GM12878 (cell line): ENCODE results near the gene FHOD3. TPM values are rescaled to one million over a fixed set of nuclear protein-coding genes. Genes with fewer than 3 reads are reported as not detected.

Experiments
- ATAC-seq: fragments of 200-7000 bp; cut with Tn5 transposase; 3 replicates; pipeline ENCODE4 v1.9.1; 2020; ENCODE audit warnings: mild to moderate bottlenecking, moderate library complexity
- BruUV-seq: library from RNA; stranded (reverse); fragments of 400-500 nt; replicated peaks from 2 replicates; lab custom pipeline; 2021; lab: Mats Ljungman, UMichigan
- CTCF ChIA-PET: fragments of 300-600 bp; sonication (Branson Sonifier 250); formaldehyde crosslinking; extraction: SDS; loops from one replicate; lab custom pipeline; 2021; ENCODE audit warnings: inconsistent platforms; lab: Yijun Ruan, JAX
- POLR2A ChIA-PET: fragments of 350-600 bp; formaldehyde crosslinking; extraction: SDS; loops from one replicate; lab custom pipeline; 2021; ENCODE audit warnings: inconsistent platforms; lab: Charles Lee
- RAD21 ChIA-PET: fragments of 300-600 bp; sonication (Branson Sonifier 250); formaldehyde crosslinking; loops from one replicate; lab custom pipeline; 2023; ENCODE audit warnings: antibody characterized with exemption; ENCODE audit not compliant: unreplicated experiment; lab: Charles Lee
- SMC1A ChIA-PET: fragments of 300-600 bp; sonication (Branson Sonifier 250); formaldehyde crosslinking; loops from one replicate; lab custom pipeline; 2023; ENCODE audit not compliant: unreplicated experiment, uncharacterized antibody; lab: Charles Lee
- DNase-seq: peaks from one replicate; pipeline ENCODE4 v3.0.0-alpha.2; 2011; ENCODE audit warnings: low read depth, low spot score
- FAIRE-seq: peaks from 3 replicates; lab custom pipeline; 2011; peaks lifted over from hg19 to GRCh38; lab: Jason Lieb, UNC
- H2AFZ ChIP-seq: 2 replicates; pipeline ENCODE4 v1.6.0; 2011; ENCODE audit warnings: low read depth, low read length, control low read depth; ENCODE audit not compliant: control insufficient read depth
- H3K27ac ChIP-seq: 2 replicates; pipeline ENCODE4 v1.5.1; 2011; ENCODE audit warnings: control low read depth; ENCODE audit not compliant: control insufficient read depth, insufficient read depth
- H3K27me3 ChIP-seq, 2 experiments: replicated peaks in 1 of 2; 2 replicates each; pipeline versions ENCODE4 v1.6.0 to v1.6.1; 2011; ENCODE audit warnings: low read length in 1 of 2; ENCODE audit not compliant: control insufficient read depth in 2 of 2, insufficient read depth in 2 of 2
- H3K36me3 ChIP-seq, 2 experiments: 2 replicates each; pipeline ENCODE4 v1.5.1; 2011; ENCODE audit warnings: low read length in 1 of 2; ENCODE audit not compliant: control insufficient read depth in 2 of 2, insufficient read depth in 2 of 2
- H3K4me1 ChIP-seq: 2 replicates; pipeline ENCODE4 v1.6.1; 2011; ENCODE audit warnings: mild to moderate bottlenecking, low read length, moderate library complexity, mixed read lengths; ENCODE audit not compliant: control insufficient read depth, insufficient read depth
- H3K4me2 ChIP-seq: 2 replicates; pipeline ENCODE4 v1.6.0; 2011; ENCODE audit warnings: control low read depth; ENCODE audit not compliant: control insufficient read depth, insufficient read depth
- H3K4me3 ChIP-seq: fragments of 200-600 bp; sonication (generic); 2 replicates; pipeline ENCODE4 v1.5.1; 2016
- H3K79me2 ChIP-seq: 2 replicates; pipeline ENCODE4 v1.6.0; 2011; ENCODE audit warnings: low read length; ENCODE audit not compliant: control insufficient read depth, insufficient read depth
- H3K9ac ChIP-seq: 2 replicates; pipeline ENCODE4 v1.8.0; 2011; ENCODE audit warnings: low read length, control low read depth, mixed read lengths; ENCODE audit not compliant: control insufficient read depth, insufficient read depth
- H3K9me3 ChIP-seq: replicated peaks from 3 replicates; pipeline ENCODE4 v1.5.1; 2011; ENCODE audit warnings: mild to moderate bottlenecking, low read length; ENCODE audit not compliant: control insufficient read depth, insufficient read depth
- H4K20me1 ChIP-seq: 2 replicates; pipeline ENCODE4 v1.6.0; 2011; ENCODE audit not compliant: control insufficient read depth, insufficient read depth
- BMI1 ChIP-seq: fragments of 450-650 bp; IDR thresholded peaks from 2 replicates; pipeline ENCODE4 v1.6.1; 2016; ENCODE audit warnings: mild to moderate bottlenecking, moderate library complexity, borderline replicate concordance
- HCFC1 ChIP-seq: fragments of 150-350 bp; IDR thresholded peaks from 2 replicates; pipeline ENCODE4 v1.6.1; 2014; ENCODE audit warnings: low read length
- IRF4 ChIP-seq: IDR thresholded peaks from 2 replicates; pipeline ENCODE4 v1.6.1; 2011; ENCODE audit warnings: low read depth, low read length
- POLR2AphosphoS2 ChIP-seq: IDR thresholded peaks from 2 replicates; pipeline ENCODE4 v1.6.1; 2011; ENCODE audit warnings: low read depth, mild to moderate bottlenecking, low read length, improper control_type of control experiment, moderate library complexity
- ZNF217 ChIP-seq: fragments of 450-650 bp; IDR thresholded peaks from 2 replicates; pipeline ENCODE4 v1.6.1; 2017; ENCODE audit warnings: antibody characterized with exemption, mild to moderate bottlenecking
- WGBS: methylation state at CpG from one replicate; pipeline ENCODE4 v1.1.6; 2016; ENCODE audit warnings: low lambda C conversion rate; ENCODE audit not compliant: insufficient replicate concordance, insufficient coverage; ENCODE audit errors: missing lambda C conversion rate; 5-methylcytosine and 5-hydroxymethylcytosine counted together
- in situ Hi-C: fragments of 300-500 bp; cut with MboI; formaldehyde crosslinking; loops from 9 replicates; pipeline ENCODE4 v1.14.3; 2018; ENCODE audit warnings: mixed read lengths
- intact Hi-C: fragments of 100-400 bp; cut with micrococcal nuclease; formaldehyde crosslinking; loops from one replicate; pipeline ENCODE4 v1.14.2; 2022; ENCODE audit not compliant: unreplicated experiment
- polyA plus RNA-seq, 11 experiments: library from polyadenylated mRNA; depleted of rRNA in 4 of 11; unstranded in 6 of 11; stranded (reverse) in 5 of 11; fragments of >200 nt; fragmentation: Nextera tagmentation in 4 of 11; fragmentation: Illumina TruSeq in 1 of 11; extraction: Ambion mirVana in 4 of 11; extraction: Trizol in 1 of 11; gene quantifications; 1 replicate in 1 of 11; 2 replicates in 10 of 11; pipeline versions ENCODE4 v1.2.1 to v1.2.3, GENCODE V29; 2011 to 2016; ENCODE audit warnings: inconsistent platforms in 2 of 11, missing spikeins in 2 of 11, low read depth in 1 of 11
- total RNA-seq, 4 experiments: library from RNA; depleted of rRNA in 3 of 4; stranded (reverse); fragments of >200 nt in 3 of 4; fragmentation: Illumina TruSeq in 1 of 4; extraction: Trizol in 1 of 4; gene quantifications; 2 replicates each; pipeline versions ENCODE4 v1.2.1 to v1.2.3, GENCODE V29; 2013 to 2021
- TF ChIP-seq, protein P1 (sequence below): fragments of 450-650 bp; IDR thresholded peaks from 2 replicates; pipeline ENCODE4 v1.6.1; 2017; ENCODE audit warnings: borderline replicate concordance
- TF ChIP-seq, protein P2 (sequence below): IDR thresholded peaks from 2 replicates; pipeline ENCODE4 v1.6.1; 2011; ENCODE audit warnings: low read depth, low read length, improper control_type of control experiment, borderline replicate concordance

The FHOD3 gene
- total and polyA plus RNA-seq, 10 of the 15 experiments (the other 5 are each of a cell fraction or from before 2014, with no cell fraction given) = 0.77 to 26.7 (median 10.4) TPM

DNA sequence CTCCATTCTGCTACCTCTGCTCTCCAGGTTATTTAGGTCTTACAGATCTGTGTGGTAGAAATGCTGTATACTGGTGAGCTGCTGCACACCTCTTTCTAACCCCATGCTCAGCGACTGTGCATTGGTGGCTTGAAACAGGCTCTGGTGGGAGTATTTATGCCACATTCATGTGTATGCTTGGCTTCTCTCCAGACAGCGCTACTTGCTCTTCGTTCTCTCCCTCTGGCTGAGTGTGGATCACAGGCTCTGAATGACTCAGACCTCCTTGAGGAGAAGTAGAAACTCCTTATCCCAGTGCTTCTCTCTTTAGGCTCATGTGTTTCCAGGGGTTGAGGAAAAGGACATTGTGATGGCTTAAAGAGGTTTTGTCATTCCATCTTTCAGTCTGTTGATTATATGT, 54.9 kb downstream of the FHOD3 start:
- RAD21 ChIA-PET = interaction anchor here (1.3 to 2.1 kb wide), 3 partner anchors 12 to 48 kb away, joined by 4 to 5 read pairs (median 4); no protein-coding TSS in a partner anchor
- ATAC-seq = no peak
- H3K36me3 ChIP-seq = no peaks in the 10 kb centered on the region
- POLR2A ChIA-PET = interaction anchor here (1.4 to 2.5 kb wide), 2 partner anchors 14 to 23 kb away, joined by 4 to 9 read pairs; no protein-coding TSS in a partner anchor
- no peaks in the 10 kb centered on the region for H3K27me3 ChIP-seq
- SMC1A ChIA-PET = interaction anchor here (0.8 to 8.6 kb wide), 5 partner anchors 9 to 219 kb away, joined by 3 to 84 read pairs (median 4); partner anchors contain the start of gene FHOD3
- TF ChIP-seq BMI1 = no peak
- no peak for TF ChIP-seq IRF4
- TF ChIP-seq, protein P1, sequence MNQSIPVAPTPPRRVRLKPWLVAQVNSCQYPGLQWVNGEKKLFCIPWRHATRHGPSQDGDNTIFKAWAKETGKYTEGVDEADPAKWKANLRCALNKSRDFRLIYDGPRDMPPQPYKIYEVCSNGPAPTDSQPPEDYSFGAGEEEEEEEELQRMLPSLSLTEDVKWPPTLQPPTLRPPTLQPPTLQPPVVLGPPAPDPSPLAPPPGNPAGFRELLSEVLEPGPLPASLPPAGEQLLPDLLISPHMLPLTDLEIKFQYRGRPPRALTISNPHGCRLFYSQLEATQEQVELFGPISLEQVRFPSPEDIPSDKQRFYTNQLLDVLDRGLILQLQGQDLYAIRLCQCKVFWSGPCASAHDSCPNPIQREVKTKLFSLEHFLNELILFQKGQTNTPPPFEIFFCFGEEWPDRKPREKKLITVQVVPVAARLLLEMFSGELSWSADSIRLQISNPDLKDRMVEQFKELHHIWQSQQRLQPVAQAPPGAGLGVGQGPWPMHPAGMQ = no peak
- no peak for TF ChIP-seq POLR2AphosphoS2
- TF ChIP-seq ZNF217 = no peak
- TF ChIP-seq HCFC1 = no peak
- TF ChIP-seq, protein P2, sequence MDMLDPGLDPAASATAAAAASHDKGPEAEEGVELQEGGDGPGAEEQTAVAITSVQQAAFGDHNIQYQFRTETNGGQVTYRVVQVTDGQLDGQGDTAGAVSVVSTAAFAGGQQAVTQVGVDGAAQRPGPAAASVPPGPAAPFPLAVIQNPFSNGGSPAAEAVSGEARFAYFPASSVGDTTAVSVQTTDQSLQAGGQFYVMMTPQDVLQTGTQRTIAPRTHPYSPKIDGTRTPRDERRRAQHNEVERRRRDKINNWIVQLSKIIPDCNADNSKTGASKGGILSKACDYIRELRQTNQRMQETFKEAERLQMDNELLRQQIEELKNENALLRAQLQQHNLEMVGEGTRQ = no peak
- CTCF ChIA-PET = interaction anchor here (1.0 kb wide), 1 partner anchor 11 kb away, joined by 3 read pairs; no protein-coding TSS in a partner anchor
- no peak overlapping the region for H3K27ac ChIP-seq
- WGBS = 60% methylated on average over 3 of the region's 3 CpGs
- peaks cover 2% of the 10 kb centered on the region; the same call in 1 of the 2 replicates for H4K20me1 ChIP-seq
- no TSS peak for BruUV-seq
- FAIRE-seq = no peak
- H3K4me3 ChIP-seq = no peak overlapping the region
- in situ Hi-C loops = no loop called here
- H3K4me2 ChIP-seq = no peak overlapping the region
- H3K79me2 ChIP-seq = no peaks in the 10 kb centered on the region
- no peak overlapping the region for H3K9ac ChIP-seq
- H2AFZ ChIP-seq = no peak overlapping the region
- H3K4me1 ChIP-seq = peaks cover 5% of the 10 kb centered on the region; the same call in 1 of the 2 replicates
- DNase-seq = no peak
- H3K9me3 ChIP-seq = peaks cover 1% of the 10 kb centered on the region; the same call in 1 of the 3 replicates
- intact Hi-C loops = no loop called here
